ENCODE measurements around the gene ABI2.
"Not testable (repeated sequence)": the region's sequence is repeated elsewhere in the genome, so short reads cannot be mapped to it uniquely, and the experiment has no call there.

The ABI2 gene

GRCh38 chr2:203327901-203328759 lies at the start of gene ABI2:
Gene ABI2 (plus strand): TSS chr2:203328394. CDS start chr2:203328515, 121 bp downstream.
- peak; percentile 84 for DNase-seq

- no peak for DNase-seq
Observed at GRCh38 chr2:203279288-203279687, 48.9 kb upstream of the ABI2 start.

GRCh38 chr2:203280428-203281064 lies 47.6 kb upstream of the ABI2 start:
- DNase-seq: no peak

GRCh38 chr2:203282101-203282500 lies 46.1 kb upstream of the ABI2 start:
- DNase-seq: no peak

- no peak for DNase-seq
Observed at GRCh38 chr2:203286532-203286931, 41.7 kb upstream of the ABI2 start.

GRCh38 chr2:203301667-203302066 lies 26.5 kb upstream of the ABI2 start:
- no peak for DNase-seq

GRCh38 chr2:203302586-203302985 lies 25.6 kb upstream of the ABI2 start:
- not testable (repeated sequence) for DNase-seq

- no peak for DNase-seq
Observed at GRCh38 chr2:203310688-203311436, 17.3 kb upstream of the ABI2 start.

- DNase-seq: no peak
Observed at GRCh38 chr2:203326356-203326755, 1.8 kb upstream of the ABI2 start.

- no peak for DNase-seq
Observed at GRCh38 chr2:203327582-203327900, 653 bp upstream of the ABI2 start.

GRCh38 chr2:203328760-203329540 lies 756 bp downstream of the ABI2 start:
- DNase-seq: peak; percentile 74

- DNase-seq: no peak
Observed at GRCh38 chr2:203330434-203330833, 2.2 kb downstream of the ABI2 start.

- DNase-seq: no peak
Observed at GRCh38 chr2:203338322-203338721, 10.1 kb downstream of the ABI2 start.

GRCh38 chr2:203340791-203341487 lies 12.7 kb downstream of the ABI2 start:
- no peak for DNase-seq

- no peak for DNase-seq
Observed at GRCh38 chr2:203341741-203342310, 13.6 kb downstream of the ABI2 start.

GRCh38 chr2:203342374-203342773 lies 14.2 kb downstream of the ABI2 start:
- DNase-seq: not testable (repeated sequence)

- DNase-seq: no peak
Observed at GRCh38 chr2:203344667-203345066, 16.5 kb downstream of the ABI2 start.

GRCh38 chr2:203346612-203347011 lies 18.4 kb downstream of the ABI2 start:
- no peak for DNase-seq

GRCh38 chr2:203347375-203347774 lies 19.2 kb downstream of the ABI2 start:
- DNase-seq: no peak

- no peak for DNase-seq
Observed at GRCh38 chr2:203352604-203353255, 24.5 kb downstream of the ABI2 start.

GRCh38 chr2:203354966-203355365 lies 26.8 kb downstream of the ABI2 start:
- DNase-seq: no peak
